Ovary (tissue), 9 donors: ENCODE results near the gene PSMA4. TPM values are rescaled to one million over a fixed set of nuclear protein-coding genes. Genes with fewer than 3 reads are reported as not detected.

Experiments
- DNase-seq, 5 donors: peaks; one replicate each; pipeline ENCODE4 v3.0.0-alpha.2; 2019 to 2020
- H3K27ac ChIP-seq, 2 donors: fragments of 200-600 bp; one replicate each; pipeline versions ENCODE4 v1.5.1 to v1.8.0; 2019 to 2022
- H3K27me3 ChIP-seq: fragments of 200-600 bp; one replicate; pipeline ENCODE4 v1.8.0; 2022
- H3K36me3 ChIP-seq: fragments of 200-600 bp; sonication (generic); one replicate; pipeline ENCODE4 v1.5.1; 2019
- H3K4me1 ChIP-seq: one replicate; pipeline ENCODE4 v1.8.1; 2013; ENCODE audit warnings: mild to moderate bottlenecking, moderate library complexity; ENCODE audit not compliant: insufficient read depth
- H3K4me3 ChIP-seq: fragments of 200-600 bp; sonication (generic); one replicate; pipeline ENCODE4 v1.5.1; 2017
- H3K9me3 ChIP-seq, 2 donors: fragments of 200-600 bp in 1 of 2; sonication (generic) in 1 of 2; one replicate each; pipeline versions ENCODE4 v1.5.1 to v1.8.1; 2013 to 2019; ENCODE audit warnings: mild to moderate bottlenecking in 1 of 2, moderate library complexity in 1 of 2
- EP300 ChIP-seq: sonication (generic); formaldehyde crosslinking; IDR thresholded peaks from one replicate; pipeline ENCODE4 v1.6.1; 2017; ENCODE audit warnings: antibody characterized with exemption
- POLR2A ChIP-seq: fragments of 450-650 bp; IDR thresholded peaks from one replicate; pipeline ENCODE4 v1.6.1; 2017; ENCODE audit warnings: antibody characterized with exemption, mild to moderate bottlenecking, moderate library complexity
- WGBS, 3 donors: extraction: QIAGEN DNeasy Blood & Tissue Kit in 1 of 3; methylation state at CpG; one replicate each; pipeline versions ENCODE4 v1.1.5 to v1.1.7; 2013 to 2017; 5-methylcytosine and 5-hydroxymethylcytosine counted together
- intact Hi-C, 4 donors: fragments of 100-400 bp; cut with DNase I; formaldehyde crosslinking; loops; one replicate each; pipeline versions ENCODE4 v1.11.0 to v1.15.1; 2022 to 2023
- polyA plus RNA-seq, 2 donors: library from polyadenylated mRNA; stranded (reverse); fragments of 200-250 nt in 1 of 2; fragments of 350-450 nt in 1 of 2; fragmentation: Illumina TruSeq in 1 of 2; extraction: RNeasy Lipid Tissue Mini Kit (QIAGEN cat#74804) in 1 of 2; gene quantifications; one replicate each; pipeline ENCODE4 v1.2.3, GENCODE V29; 2013 to 2014
- small RNA-seq: library from RNA; depleted of rRNA; stranded (forward); fragments of <200 nt; gene quantifications from one replicate; pipeline ENCODE3, GENCODE V24; 2016
- total RNA-seq, 7 donors: library from RNA; depleted of rRNA in 2 of 7; stranded (reverse); fragments of >200 nt in 2 of 7; fragmentation: NEBNext Ultra II Directional in 3 of 7; extraction: Animal tissue kit (Norgen Biotek cat#: 25700) in 3 of 7; gene quantifications; one replicate each; pipeline versions ENCODE4 v1.1.0 to v1.2.4, GENCODE V29; 2016 to 2023
- TF ChIP-seq, protein P1 (sequence below), 3 donors: fragments of 450-650 bp in 2 of 3; fragments of 200-600 bp in 1 of 3; IDR thresholded peaks; one replicate each; pipeline versions ENCODE4 v1.5.1 to v1.8.0; 2016 to 2022; ENCODE audit warnings: antibody characterized with exemption in 3 of 3, mild to moderate bottlenecking in 1 of 3
- donor health status: DM: no; HTN: no; CAD: no; lungs with moderate emphysema.
- donor health status: DM: no; HTN: no; CAD: no.
- donor health status: Bipolar disorder and iron deficiency.
- donor health status: DM: yes; HTN: yes; CAD: no.
- donor health status: DM: no; HTN: no; CAD: no.
- donor health status: DM: yes; HTN: yes; CAD: no.

Gene PSMA4
- total and polyA plus RNA-seq, 9 donors: 75.4 to 125 (median 108) TPM

DNA sequence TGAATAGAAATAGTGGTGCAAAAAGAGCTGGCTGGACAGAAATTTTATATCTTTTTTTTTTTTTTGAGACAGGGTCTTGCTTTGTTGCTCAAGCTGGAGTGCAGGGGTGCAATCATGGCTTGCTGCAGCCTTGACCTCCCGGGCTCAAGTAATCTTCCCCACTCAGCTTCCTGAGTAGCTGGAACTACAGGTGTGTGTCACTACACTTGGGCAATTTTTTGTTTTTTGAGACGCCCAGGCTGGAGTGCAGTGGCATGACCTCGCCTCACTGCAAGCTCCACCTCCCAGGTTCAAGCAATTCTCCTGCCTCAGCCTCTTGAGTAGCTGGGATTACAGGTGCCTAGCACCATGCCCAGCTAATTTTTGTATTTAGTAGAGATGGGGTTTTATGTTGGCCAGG is 58.1 kb downstream of the PSMA4 start:
- intact Hi-C loops: no loop called here
- Histone ChIP-seq H3K27me3 (no peaks in the 10 kb centered on the region), H3K27ac (no peak overlapping the region), H3K9me3 (no peaks in the 10 kb centered on the region), H3K4me1 (no peaks in the 10 kb centered on the region), H3K4me3 (no peak overlapping the region), H3K36me3 (no peaks in the 10 kb centered on the region)
- TF ChIP-seq, protein P1, sequence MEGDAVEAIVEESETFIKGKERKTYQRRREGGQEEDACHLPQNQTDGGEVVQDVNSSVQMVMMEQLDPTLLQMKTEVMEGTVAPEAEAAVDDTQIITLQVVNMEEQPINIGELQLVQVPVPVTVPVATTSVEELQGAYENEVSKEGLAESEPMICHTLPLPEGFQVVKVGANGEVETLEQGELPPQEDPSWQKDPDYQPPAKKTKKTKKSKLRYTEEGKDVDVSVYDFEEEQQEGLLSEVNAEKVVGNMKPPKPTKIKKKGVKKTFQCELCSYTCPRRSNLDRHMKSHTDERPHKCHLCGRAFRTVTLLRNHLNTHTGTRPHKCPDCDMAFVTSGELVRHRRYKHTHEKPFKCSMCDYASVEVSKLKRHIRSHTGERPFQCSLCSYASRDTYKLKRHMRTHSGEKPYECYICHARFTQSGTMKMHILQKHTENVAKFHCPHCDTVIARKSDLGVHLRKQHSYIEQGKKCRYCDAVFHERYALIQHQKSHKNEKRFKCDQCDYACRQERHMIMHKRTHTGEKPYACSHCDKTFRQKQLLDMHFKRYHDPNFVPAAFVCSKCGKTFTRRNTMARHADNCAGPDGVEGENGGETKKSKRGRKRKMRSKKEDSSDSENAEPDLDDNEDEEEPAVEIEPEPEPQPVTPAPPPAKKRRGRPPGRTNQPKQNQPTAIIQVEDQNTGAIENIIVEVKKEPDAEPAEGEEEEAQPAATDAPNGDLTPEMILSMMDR (IDR thresholded peaks at IDR 0.05): no peak
- no peak for TF ChIP-seq EP300
- TF ChIP-seq POLR2A: no peak
- WGBS, 3 donors: 72 to 91% (median 76%) methylated on average over 3 of the region's 3 CpGs
- DNase-seq: no peak

GRCh38 chr15:78599189-78599588 is 58.9 kb downstream of the PSMA4 start:
- DNase-seq: no peak
- H3K4me3 ChIP-seq: no peak overlapping the region
- H3K9me3 ChIP-seq: no peaks in the 10 kb centered on the region
- no peak overlapping the region for H3K27ac ChIP-seq
- H3K27me3 ChIP-seq: no peaks in the 10 kb centered on the region
- H3K36me3 ChIP-seq: no peaks in the 10 kb centered on the region
- no peaks in the 10 kb centered on the region for H3K4me1 ChIP-seq
- intact Hi-C loops: no loop called here
- TF ChIP-seq POLR2A: no peak
- TF ChIP-seq, protein P1 (IDR thresholded peaks at IDR 0.05): no peak
- no peak for TF ChIP-seq EP300

Small RNAs within 50 kb of the gene (small RNA-seq; reads per million reads assigned to genes)
- not detected for gene AC067863.2

Other genes with a start within 250 kb of the PSMA4 start
- gene SKIC8, start 240.8 kb upstream of the PSMA4 start, total RNA-seq: 10 to 100 TPM; 38.1 to 52.3 (median 43.5) TPM
- gene SKIC8, start 240.8 kb upstream of the PSMA4 start, polyA plus RNA-seq: 10 to 100 TPM; 51.3 to 63.5 TPM
- under 1 TPM in 1 of 7 donors, not detected in 6; 0.56 TPM for gene CRABP1, start 200.1 kb upstream of the PSMA4 start, total RNA-seq
- gene CRABP1, start 200.1 kb upstream of the PSMA4 start, polyA plus RNA-seq: 1 to 10 TPM in 1 of 2 donors, under 1 TPM in 1; 0.40 to 2.7 TPM
- 10 to 100 TPM; 29.3 to 54.5 (median 51.7) TPM for gene IREB2, start 102.2 kb upstream of the PSMA4 start, total RNA-seq
- 10 to 100 TPM; 15.2 to 20.4 TPM for gene IREB2, start 102.2 kb upstream of the PSMA4 start, polyA plus RNA-seq
- 10 to 100 TPM in 1 of 7 donors, 1 to 10 TPM in 6; 4.0 to 10.8 (median 8.7) TPM for gene HYKK, start 32.9 kb upstream of the PSMA4 start, total RNA-seq
- gene HYKK, start 32.9 kb upstream of the PSMA4 start, polyA plus RNA-seq: 1 to 10 TPM; 6.7 to 9.4 TPM
- gene CHRNA5, start 25.1 kb downstream of the PSMA4 start, total RNA-seq: 1 to 10 TPM in 3 of 7 donors, under 1 TPM in 4; 0.42 to 2.2 (median 0.72) TPM
- 1 to 10 TPM in 1 of 2 donors, under 1 TPM in 1; 0.74 to 1.6 TPM for gene CHRNA5, start 25.1 kb downstream of the PSMA4 start, polyA plus RNA-seq
- gene CHRNA3, start 80.6 kb downstream of the PSMA4 start, total RNA-seq: not detected
- gene CHRNA3, start 80.6 kb downstream of the PSMA4 start, polyA plus RNA-seq: under 1 TPM; 0.22 to 0.27 TPM
- under 1 TPM in 2 of 7 donors, not detected in 5; 0.12 to 0.15 TPM for gene CHRNB4, start 100.8 kb downstream of the PSMA4 start, total RNA-seq
- gene CHRNB4, start 100.8 kb downstream of the PSMA4 start, polyA plus RNA-seq: 1 to 10 TPM in 1 of 2 donors, under 1 TPM in 1; 0.35 to 1.0 TPM